ENCODE results near the gene TTBK2.

DNA sequence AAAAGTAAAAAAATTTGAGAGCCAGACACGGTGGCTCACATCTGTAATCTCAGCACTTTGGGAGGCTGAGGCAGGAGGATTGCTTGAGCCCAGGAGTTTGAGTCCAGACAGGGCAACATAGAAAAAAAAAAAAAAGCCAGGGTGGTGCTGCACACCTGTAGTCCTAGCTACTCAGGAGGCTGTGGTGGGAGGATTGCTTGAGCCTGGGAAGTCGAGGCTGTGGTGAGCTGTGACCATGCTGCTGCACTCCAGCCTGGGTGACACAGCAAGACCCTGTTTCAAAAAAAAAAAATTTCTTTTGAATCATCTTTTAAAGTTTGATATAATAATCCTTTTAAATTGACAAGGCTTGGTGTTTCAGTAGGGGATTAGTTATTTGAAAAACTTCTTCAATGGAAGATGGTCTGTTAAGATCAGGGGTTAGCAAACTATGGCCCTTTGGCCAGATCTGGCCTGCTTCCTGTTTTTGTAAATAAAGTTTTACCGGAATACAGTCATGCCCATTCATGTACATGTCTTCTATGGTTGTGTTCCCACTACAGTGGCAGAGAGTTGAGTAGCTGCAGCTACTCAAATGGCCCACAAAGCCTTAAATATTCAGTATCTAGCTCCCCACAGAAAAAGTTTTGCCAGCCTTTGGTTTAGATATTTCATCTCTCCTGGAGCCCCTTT, 212.6 kb downstream of the TTBK2 start:
- no peak for TF ChIP-seq POLR2A (IDR thresholded peaks at IDR 0.05)
- TF ChIP-seq, protein P1, sequence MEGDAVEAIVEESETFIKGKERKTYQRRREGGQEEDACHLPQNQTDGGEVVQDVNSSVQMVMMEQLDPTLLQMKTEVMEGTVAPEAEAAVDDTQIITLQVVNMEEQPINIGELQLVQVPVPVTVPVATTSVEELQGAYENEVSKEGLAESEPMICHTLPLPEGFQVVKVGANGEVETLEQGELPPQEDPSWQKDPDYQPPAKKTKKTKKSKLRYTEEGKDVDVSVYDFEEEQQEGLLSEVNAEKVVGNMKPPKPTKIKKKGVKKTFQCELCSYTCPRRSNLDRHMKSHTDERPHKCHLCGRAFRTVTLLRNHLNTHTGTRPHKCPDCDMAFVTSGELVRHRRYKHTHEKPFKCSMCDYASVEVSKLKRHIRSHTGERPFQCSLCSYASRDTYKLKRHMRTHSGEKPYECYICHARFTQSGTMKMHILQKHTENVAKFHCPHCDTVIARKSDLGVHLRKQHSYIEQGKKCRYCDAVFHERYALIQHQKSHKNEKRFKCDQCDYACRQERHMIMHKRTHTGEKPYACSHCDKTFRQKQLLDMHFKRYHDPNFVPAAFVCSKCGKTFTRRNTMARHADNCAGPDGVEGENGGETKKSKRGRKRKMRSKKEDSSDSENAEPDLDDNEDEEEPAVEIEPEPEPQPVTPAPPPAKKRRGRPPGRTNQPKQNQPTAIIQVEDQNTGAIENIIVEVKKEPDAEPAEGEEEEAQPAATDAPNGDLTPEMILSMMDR (IDR thresholded peaks at IDR 0.05) = no peak
